MM.1S (cell line): ENCODE results near the gene CDC14A.

ENCODE experiments used
- DNase-seq: peaks from one replicate; pipeline ENCODE4 v3.0.0-alpha.2; 2015
- H2AFZ ChIP-seq: fragments of 300-600 bp; sonication (generic); 2 replicates; pipeline ENCODE4 v1.6.0; 2016; ENCODE audit warnings: antibody characterized with exemption, low read length
- H3F3A ChIP-seq: fragments of 300-600 bp; sonication (generic); 2 replicates; pipeline ENCODE4 v1.6.1; 2016; ENCODE audit warnings: mild to moderate bottlenecking, antibody characterized with exemption, low read length, moderate library complexity, mixed read lengths; ENCODE audit not compliant: insufficient read depth
- H3K27ac ChIP-seq: fragments of 300-600 bp; sonication (generic); 2 replicates; pipeline ENCODE4 v1.5.1; 2016; ENCODE audit warnings: mild to moderate bottlenecking, low read length
- H3K27me3 ChIP-seq: fragments of 300-600 bp; sonication (generic); replicated peaks from 2 replicates; pipeline ENCODE4 v1.6.0; 2016; ENCODE audit warnings: low read length; ENCODE audit not compliant: insufficient read depth
- H3K36me3 ChIP-seq: fragments of 300-600 bp; sonication (generic); replicated peaks from 2 replicates; pipeline ENCODE4 v1.6.1; 2016; ENCODE audit warnings: mild to moderate bottlenecking, low read length, mixed read lengths; ENCODE audit not compliant: insufficient read depth
- H3K4me1 ChIP-seq: fragments of 300-600 bp; sonication (generic); 2 replicates; pipeline ENCODE4 v1.6.1; 2016; ENCODE audit warnings: low read length, mixed read lengths
- H3K4me2 ChIP-seq: fragments of 300-600 bp; sonication (generic); 2 replicates; pipeline ENCODE4 v1.6.0; 2016; ENCODE audit warnings: low read depth, low read length
- H3K4me3 ChIP-seq: fragments of 300-600 bp; sonication (generic); 2 replicates; pipeline ENCODE4 v1.5.1; 2016; ENCODE audit warnings: low read length, mixed read lengths
- H3K79me2 ChIP-seq: fragments of 300-600 bp; sonication (generic); 2 replicates; pipeline ENCODE4 v1.6.1; 2016; ENCODE audit warnings: mixed run types, low read length, mixed read lengths
- H3K9ac ChIP-seq: fragments of 300-600 bp; sonication (generic); 2 replicates; pipeline ENCODE4 v1.6.1; 2016; ENCODE audit warnings: low read length, mixed read lengths
- H3K9me2 ChIP-seq: fragments of 300-600 bp; sonication (generic); replicated peaks from 2 replicates; pipeline ENCODE4 v1.6.1; 2016; ENCODE audit warnings: mild to moderate bottlenecking, low read length, mixed read lengths; ENCODE audit not compliant: insufficient read depth
- H3K9me3 ChIP-seq: fragments of 300-600 bp; sonication (generic); replicated peaks from 2 replicates; pipeline ENCODE4 v1.6.1; 2016; ENCODE audit warnings: mild to moderate bottlenecking, low read length, mixed read lengths; ENCODE audit not compliant: insufficient read depth
- H4K20me1 ChIP-seq: fragments of 300-600 bp; sonication (generic); 2 replicates; pipeline ENCODE4 v1.6.1; 2016; ENCODE audit warnings: mild to moderate bottlenecking, low read length, moderate library complexity, mixed read lengths; ENCODE audit not compliant: insufficient read depth
- CTCF ChIP-seq: fragments of 300-600 bp; sonication (generic); IDR thresholded peaks from 2 replicates; pipeline ENCODE4 v1.5.1; 2016; ENCODE audit warnings: antibody characterized with exemption, low read length, mixed read lengths
- EZH2 ChIP-seq: fragments of 300-600 bp; sonication (generic); optimal IDR thresholded peaks from 2 replicates; pipeline ENCODE3; 2017; ENCODE audit warnings: low read depth, mild to moderate bottlenecking, antibody characterized with exemption, low read length, mixed read lengths
- EZH2phosphoT487 ChIP-seq: fragments of 300-600 bp; sonication (generic); IDR thresholded peaks from 2 replicates; pipeline ENCODE4 v1.6.1; 2018; ENCODE audit warnings: antibody characterized with exemption, low read length

The CDC14A gene

GRCh38 chr1:100452641-100453040 lies 100.3 kb downstream of the CDC14A start:
- Histone ChIP-seq H3K4me2 (peak overlapping the region; percentile 41; the same call in 1 of the 2 replicates), H3F3A (no peaks in the 10 kb centered on the region), H3K36me3 (no peaks in the 10 kb centered on the region), H3K27me3 (no peaks in the 10 kb centered on the region), H3K9ac (no peak overlapping the region), H3K79me2 (no peaks in the 10 kb centered on the region), H3K9me2 (no peaks in the 10 kb centered on the region), H3K9me3 (no peaks in the 10 kb centered on the region), H3K4me1 (peaks cover 6% of the 10 kb centered on the region), H3K4me3 (no peak overlapping the region), H4K20me1 (no peaks in the 10 kb centered on the region), H2AFZ (no peak overlapping the region), H3K27ac (peak overlapping the region; percentile 51; the same call in 1 of the 2 replicates)
- peak; percentile 60 for DNase-seq
- no peak for TF ChIP-seq EZH2phosphoT487
- TF ChIP-seq CTCF: no peak
- TF ChIP-seq EZH2: no peak

DNA sequence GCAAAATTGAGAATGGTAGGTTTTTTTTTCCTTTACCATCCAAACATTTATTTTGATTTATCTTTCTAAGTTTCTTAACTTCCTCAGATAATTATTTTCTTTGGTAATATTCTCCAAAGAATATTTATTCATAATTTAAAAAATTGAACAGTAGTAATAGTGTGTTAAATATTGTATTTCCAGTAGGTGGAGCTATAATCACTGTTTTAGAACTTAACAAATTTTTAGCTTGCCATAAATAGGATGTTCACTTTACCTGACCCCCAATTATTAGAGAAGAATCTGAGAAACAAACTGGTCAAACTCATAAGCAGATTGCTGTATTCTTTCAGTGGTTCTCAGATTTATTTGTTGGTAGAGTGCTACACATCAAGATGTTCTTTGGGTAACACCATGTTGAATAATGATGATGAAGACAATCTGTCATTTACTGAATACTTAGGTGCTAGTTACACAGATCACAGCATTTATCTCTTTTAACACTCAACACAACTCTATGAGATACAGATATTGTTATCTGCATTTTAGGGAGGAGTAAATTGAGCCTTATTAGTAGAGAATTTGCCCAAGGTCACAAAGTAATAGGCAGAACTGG lies 103.3 kb downstream of the CDC14A start:
- Histone ChIP-seq H3K27ac (no peak overlapping the region), H3K4me1 (peaks cover 9% of the 10 kb centered on the region), H4K20me1 (no peaks in the 10 kb centered on the region), H3F3A (no peaks in the 10 kb centered on the region), H3K4me2 (no peak overlapping the region), H3K36me3 (no peaks in the 10 kb centered on the region), H3K9ac (no peak overlapping the region), H2AFZ (no peak overlapping the region), H3K9me3 (no peaks in the 10 kb centered on the region), H3K79me2 (no peaks in the 10 kb centered on the region), H3K4me3 (no peak overlapping the region), H3K9me2 (no peaks in the 10 kb centered on the region), H3K27me3 (no peaks in the 10 kb centered on the region)
- TF ChIP-seq EZH2phosphoT487: no peak
- peak; percentile 25; the same call in 1 of the 2 replicates for TF ChIP-seq CTCF
- no peak for TF ChIP-seq EZH2
- peak; percentile 23 for DNase-seq

GRCh38 chr1:100456880-100457279 lies 104.6 kb downstream of the CDC14A start:
- no peaks in the 10 kb centered on the region for H3K36me3 ChIP-seq
- no peaks in the 10 kb centered on the region for H3K79me2 ChIP-seq
- no peak overlapping the region for H3K4me3 ChIP-seq
- H2AFZ ChIP-seq: no peak overlapping the region
- no peak for DNase-seq
- no peaks in the 10 kb centered on the region for H3K27me3 ChIP-seq
- peaks cover 9% of the 10 kb centered on the region for H3K4me1 ChIP-seq
- TF ChIP-seq EZH2phosphoT487: no peak
- TF ChIP-seq EZH2: no peak
- no peak overlapping the region for H3K9ac ChIP-seq
- no peak overlapping the region for H3K27ac ChIP-seq
- H4K20me1 ChIP-seq: no peaks in the 10 kb centered on the region
- H3K9me2 ChIP-seq: no peaks in the 10 kb centered on the region
- no peaks in the 10 kb centered on the region for H3F3A ChIP-seq
- H3K4me2 ChIP-seq: no peak overlapping the region
- no peaks in the 10 kb centered on the region for H3K9me3 ChIP-seq

DNA sequence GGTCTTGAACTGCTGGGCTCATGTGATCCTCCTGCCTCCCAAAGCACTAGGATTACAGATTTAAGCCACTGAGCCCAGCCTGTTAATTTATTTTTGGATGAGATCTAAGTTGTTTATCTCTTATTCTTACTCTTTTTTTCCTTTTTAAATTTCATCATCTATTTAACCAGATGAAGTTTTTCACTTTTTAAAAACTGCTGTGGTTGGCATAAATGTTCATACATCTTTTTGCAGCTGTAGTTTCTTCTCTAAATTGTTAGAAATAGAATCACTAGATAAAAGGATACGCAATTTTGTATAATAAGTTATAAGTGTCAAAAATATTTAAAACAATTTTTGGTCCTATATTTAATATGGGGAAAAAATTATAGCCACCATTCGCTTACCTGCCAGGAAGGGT lies 105.4 kb downstream of the CDC14A start:
- H2AFZ ChIP-seq: no peak overlapping the region
- no peak overlapping the region for H3K4me2 ChIP-seq
- no peak for DNase-seq

More for the DNA sequence above, 105.4 kb downstream of the CDC14A start:
- peaks cover 9% of the 10 kb centered on the region for H3K4me1 ChIP-seq
- no peaks in the 10 kb centered on the region for H3F3A ChIP-seq
- no peaks in the 10 kb centered on the region for H3K9me3 ChIP-seq
- H3K4me3 ChIP-seq: no peak overlapping the region
- no peak overlapping the region for H3K27ac ChIP-seq
- H3K9me2 ChIP-seq: no peaks in the 10 kb centered on the region
- no peak overlapping the region for H3K9ac ChIP-seq
- H3K27me3 ChIP-seq: no peaks in the 10 kb centered on the region
- TF ChIP-seq EZH2phosphoT487 (no peak), CTCF (no peak), EZH2 (no peak)
- no peaks in the 10 kb centered on the region for H4K20me1 ChIP-seq
- H3K36me3 ChIP-seq: no peaks in the 10 kb centered on the region
- H3K79me2 ChIP-seq: no peaks in the 10 kb centered on the region
